Natural killer cell (primary cell): Measurements from ENCODE around the gene ING5. TPM values are rescaled to one million over a fixed set of nuclear protein-coding genes. Genes with fewer than 3 reads are reported as not detected.

ENCODE experiments used
- ATAC-seq, 3 donors: fragments of 150-1000 bp in 2 of 3; fragments of 200-7000 bp in 1 of 3; cut with Tn5 transposase; 1 replicate in 1 of 3; 2 replicates in 2 of 3; pipeline ENCODE4 v1.10.0; 2021; ENCODE audit warnings: mild to moderate bottlenecking in 2 of 3, moderate library complexity in 2 of 3
- DNase-seq, 2 donors: peaks; one replicate each; pipeline versions ENCODE4 v3.0.0 to v3.0.0-alpha.2; 2013 to 2021; ENCODE audit warnings: mixed read lengths in 1 of 2
- H3K27ac ChIP-seq: one replicate; pipeline ENCODE4 v1.5.1; 2013; ENCODE audit warnings: mild to moderate bottlenecking, low read length
- H3K27me3 ChIP-seq: one replicate; pipeline ENCODE4 v1.6.1; 2013; ENCODE audit warnings: low read length; ENCODE audit not compliant: control insufficient read depth, insufficient read depth
- H3K36me3 ChIP-seq: one replicate; pipeline ENCODE4 v1.6.1; 2013; ENCODE audit warnings: low read length; ENCODE audit not compliant: control insufficient read depth, insufficient read depth
- H3K4me1 ChIP-seq: one replicate; pipeline ENCODE4 v1.6.1; 2013; ENCODE audit warnings: low read length; ENCODE audit not compliant: control insufficient read depth, insufficient read depth
- H3K4me3 ChIP-seq: one replicate; pipeline ENCODE4 v1.5.1; 2013; ENCODE audit warnings: low read length
- H3K9me3 ChIP-seq: one replicate; pipeline ENCODE4 v1.6.1; 2013; ENCODE audit warnings: low read length; ENCODE audit not compliant: control insufficient read depth, insufficient read depth
- H3K27ac Mint-ChIP-seq, 2 donors: one replicate each; pipeline ENCODE4 v1.8.0; 2022; ENCODE audit warnings: mild to moderate bottlenecking in 2 of 2, mixed read lengths in 2 of 2, moderate library complexity in 1 of 2
- H3K27me3 Mint-ChIP-seq, 2 donors: one replicate each; pipeline ENCODE4 v1.8.0; 2022; ENCODE audit warnings: low read depth in 2 of 2, mixed read lengths in 2 of 2
- H3K36me3 Mint-ChIP-seq: one replicate; pipeline ENCODE4 v1.8.0; 2022; ENCODE audit warnings: mixed read lengths
- H3K4me1 Mint-ChIP-seq, 2 donors: one replicate each; pipeline ENCODE4 v1.8.0; 2022; ENCODE audit warnings: mixed read lengths in 2 of 2
- H3K4me3 Mint-ChIP-seq: one replicate; pipeline ENCODE4 v1.8.0; 2022; ENCODE audit warnings: mild to moderate bottlenecking, moderate library complexity, mixed read lengths
- H3K9me3 Mint-ChIP-seq, 2 donors: one replicate each; pipeline ENCODE4 v1.8.0; 2022; ENCODE audit warnings: mixed read lengths in 2 of 2
- CTCF ChIP-seq: fragments of 200-600 bp; IDR thresholded peaks from one replicate; pipeline ENCODE4 v1.8.0; 2022; ENCODE audit warnings: antibody characterized with exemption
- WGBS: methylation state at CpG from one replicate; pipeline ENCODE4 v1.1.7; 2013; ENCODE audit warnings: missing lambda C conversion rate; ENCODE audit not compliant: insufficient coverage; 5-methylcytosine and 5-hydroxymethylcytosine counted together
- intact Hi-C: fragments of 100-400 bp; cut with micrococcal nuclease; formaldehyde crosslinking; loops from one replicate; pipeline ENCODE4 v1.14.2; 2022
- total RNA-seq, 4 donors: library from RNA; stranded (reverse); fragments of 120-200 nt in 1 of 4; gene quantifications; one replicate each; pipeline versions ENCODE4 v1.2.3 to v1.2.4, GENCODE V29; 2013 to 2022

Gene ING5
- total RNA-seq, 3 donors from 2014 or later (not counting 1 experiment from before 2014, with no cell fraction given): 25.6 to 40.9 (median 34.7) TPM

GRCh38 chr2:241706537-241706936 is 4.7 kb downstream of the ING5 start:
- intact Hi-C loops: no loop called here
- Histone ChIP-seq H3K27ac (no peak overlapping the region), H3K27me3 (no peaks in the 10 kb centered on the region), H3K9me3 (no peaks in the 10 kb centered on the region), H3K36me3 (peaks cover 23% of the 10 kb centered on the region), H3K4me3 (no peak overlapping the region), H3K4me1 (peaks cover 8% of the 10 kb centered on the region)
- Mint-ChIP-seq H3K27ac (no peak overlapping the region), H3K4me1 (peaks cover 7 to 8% of the 10 kb centered on the region in 2 donors), H3K4me3 (no peak overlapping the region), H3K36me3 (peaks cover 7% of the 10 kb centered on the region), H3K27me3 (no peaks in the 10 kb centered on the region), H3K9me3 (no peaks in the 10 kb centered on the region)
- ATAC-seq: no peak
- WGBS: 97% methylated on average over 6 of the region's 6 CpGs
- TF ChIP-seq CTCF: no peak
- DNase-seq: no peak

DNA sequence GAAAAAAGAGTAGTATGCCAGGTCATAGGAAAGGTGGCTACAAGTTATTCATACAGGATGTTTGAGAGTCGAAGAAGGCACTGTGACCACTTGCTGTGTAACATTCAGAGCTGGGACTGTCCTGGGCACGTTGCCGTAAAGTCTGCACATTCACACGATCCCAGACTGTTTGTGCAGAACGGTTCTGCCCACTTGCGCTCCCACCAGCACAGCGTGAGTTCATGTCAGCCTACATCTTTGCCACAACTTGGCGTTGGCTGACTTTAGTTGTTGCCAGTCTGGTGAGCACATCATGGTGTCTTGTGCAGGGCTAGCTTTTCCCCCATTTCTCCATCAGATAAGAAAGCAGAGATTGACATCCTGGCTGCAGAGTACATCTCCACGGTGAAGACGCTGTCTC is 7.0 kb downstream of the ING5 start:
- no peak for TF ChIP-seq CTCF
- Histone ChIP-seq H3K4me3 (no peak overlapping the region), H3K36me3 (peaks cover 35% of the 10 kb centered on the region), H3K27ac (no peak overlapping the region), H3K4me1 (no peaks in the 10 kb centered on the region), H3K9me3 (no peaks in the 10 kb centered on the region), H3K27me3 (no peaks in the 10 kb centered on the region)
- intact Hi-C loops: no loop called here
- H3K4me1 Mint-ChIP-seq: no peaks in the 10 kb centered on the region
- no peaks in the 10 kb centered on the region for H3K9me3 Mint-ChIP-seq
- WGBS: 93% methylated on average over 10 of the region's 10 CpGs
- H3K27ac Mint-ChIP-seq: no peak overlapping the region
- no peak overlapping the region for H3K4me3 Mint-ChIP-seq
- ATAC-seq: no peak
- no peaks in the 10 kb centered on the region for H3K27me3 Mint-ChIP-seq
- peaks cover 8% of the 10 kb centered on the region for H3K36me3 Mint-ChIP-seq
- no peak for DNase-seq

GRCh38 chr2:241719093-241719492 is 17.3 kb downstream of the ING5 start:
- H3K36me3 ChIP-seq: peaks cover 21% of the 10 kb centered on the region
- intact Hi-C loops: no loop called here
- H3K9me3 ChIP-seq: peaks cover 7% of the 10 kb centered on the region
- no peak overlapping the region for H3K27ac ChIP-seq
- Mint-ChIP-seq H3K4me1 (no peaks in the 10 kb centered on the region), H3K9me3 (no peaks in the 10 kb centered on the region), H3K27me3 (no peaks in the 10 kb centered on the region), H3K36me3 (peaks cover 7% of the 10 kb centered on the region), H3K4me3 (no peak overlapping the region), H3K27ac (no peak overlapping the region)
- WGBS: 92% methylated on average over 15 of the region's 16 CpGs
- no peak for TF ChIP-seq CTCF
- H3K4me3 ChIP-seq: no peak overlapping the region
- ATAC-seq (no peak), DNase-seq (no peak)
- no peaks in the 10 kb centered on the region for H3K27me3 ChIP-seq
- no peaks in the 10 kb centered on the region for H3K4me1 ChIP-seq

GRCh38 chr2:241720099-241720498 is 18.3 kb downstream of the ING5 start:
- H3K27me3 ChIP-seq: no peaks in the 10 kb centered on the region
- H3K36me3 Mint-ChIP-seq: no peaks in the 10 kb centered on the region
- H3K4me1 ChIP-seq: no peaks in the 10 kb centered on the region

More at GRCh38 chr2:241720099-241720498, 18.3 kb downstream of the ING5 start:
- Histone ChIP-seq H3K36me3 (peaks cover 17% of the 10 kb centered on the region), H3K9me3 (peaks cover 7% of the 10 kb centered on the region), H3K4me3 (no peak overlapping the region), H3K27ac (no peak overlapping the region)
- no peak overlapping the region for H3K4me3 Mint-ChIP-seq
- H3K9me3 Mint-ChIP-seq: no peaks in the 10 kb centered on the region
- no peaks in the 10 kb centered on the region for H3K4me1 Mint-ChIP-seq
- intact Hi-C loops: no loop called here
- 97% methylated on average over 19 of the region's 19 CpGs for WGBS
- no peak overlapping the region for H3K27ac Mint-ChIP-seq
- DNase-seq: no peak
- ATAC-seq: no peak
- H3K27me3 Mint-ChIP-seq: no peaks in the 10 kb centered on the region
- no peak for TF ChIP-seq CTCF
